Endothelial cell of umbilical vein (primary cell): Measurements from ENCODE around the gene COG4. TPM values are rescaled to one million over a fixed set of nuclear protein-coding genes. Genes with fewer than 3 reads are reported as not detected.

Source experiments
- BruUV-seq: library from RNA; stranded (reverse); fragments of 400-500 nt; replicated peaks from 2 replicates; lab custom pipeline; 2021; lab: Mats Ljungman, UMichigan
- CTCF ChIA-PET: fragments of 300-600, 350-600 bp; sonication (Branson Sonifier 250); formaldehyde crosslinking; loops from one replicate; lab custom pipeline; 2021; ENCODE audit warnings: antibody characterized with exemption, inconsistent platforms; lab: Charles Lee
- POLR2A ChIA-PET: fragments of 300-600, 350-600 bp; sonication (Branson Sonifier 250); formaldehyde crosslinking; loops from one replicate; lab custom pipeline; 2021; ENCODE audit warnings: antibody characterized with exemption, inconsistent platforms; lab: Charles Lee
- DNase-seq: peaks from one replicate; pipeline ENCODE4 v3.0.0-alpha.2; 2011; ENCODE audit warnings: low read depth, low spot score
- FAIRE-seq: peaks from 2 replicates; lab custom pipeline; 2011; peaks lifted over from hg19 to GRCh38; lab: Jason Lieb, UNC
- H2AFZ ChIP-seq: 2 replicates; pipeline ENCODE4 v1.6.0; 2012; ENCODE audit warnings: low read depth, low read length, control low read depth, inconsistent platforms
- H3K27ac ChIP-seq: 2 replicates; pipeline ENCODE4 v1.5.1; 2011; ENCODE audit warnings: low read depth, mild to moderate bottlenecking, control low read depth, low read length, moderate library complexity; ENCODE audit not compliant: insufficient read depth
- H3K27me3 ChIP-seq, 2 experiments: 2 replicates each; pipeline versions ENCODE4 v1.6.0 to v1.6.1; 2011; ENCODE audit warnings: low read length in 2 of 2, mixed read lengths in 1 of 2; ENCODE audit not compliant: control insufficient read depth in 2 of 2, insufficient read depth in 2 of 2
- H3K36me3 ChIP-seq, 2 experiments: 2 replicates in 1 of 2; 3 replicates in 1 of 2; pipeline ENCODE4 v1.5.1; 2011; ENCODE audit warnings: low read length in 2 of 2, mild to moderate bottlenecking in 1 of 2, moderate library complexity in 1 of 2; ENCODE audit not compliant: control insufficient read depth in 2 of 2, insufficient read depth in 2 of 2; ENCODE audit errors: extremely low read depth in 1 of 2
- H3K4me1 ChIP-seq: 3 replicates; pipeline ENCODE4 v1.5.1; 2011; ENCODE audit warnings: mild to moderate bottlenecking, low read length; ENCODE audit not compliant: control insufficient read depth, insufficient read depth; ENCODE audit errors: extremely low read depth
- H3K4me2 ChIP-seq: 2 replicates; pipeline ENCODE4 v1.6.1; 2011; ENCODE audit warnings: low read length, control low read depth, mixed read lengths; ENCODE audit not compliant: insufficient read depth
- H3K4me3 ChIP-seq, 3 experiments: fragments of 200-600 bp in 1 of 3; sonication (generic), shearing (Covaris generic) in 1 of 3; replicated peaks in 1 of 3; 2 replicates each; pipeline ENCODE4 v1.5.1; 2011 to 2016; ENCODE audit warnings: control low read depth in 3 of 3, low read length in 3 of 3, mild to moderate bottlenecking in 2 of 3, inconsistent platforms in 1 of 3, low read depth in 1 of 3, moderate library complexity in 1 of 3; ENCODE audit not compliant: insufficient read depth in 1 of 3
- H3K79me2 ChIP-seq: 2 replicates; pipeline ENCODE4 v1.6.0; 2012; ENCODE audit warnings: low read length, inconsistent platforms; ENCODE audit not compliant: control insufficient read depth, insufficient read depth
- H3K9ac ChIP-seq: replicated peaks from 2 replicates; pipeline ENCODE3; 2011; ENCODE audit warnings: low read length, control low read depth; ENCODE audit not compliant: insufficient read depth; ENCODE audit errors: extremely low read depth
- H3K9me1 ChIP-seq: replicated peaks from 3 replicates; pipeline ENCODE4 v1.6.0; 2011; ENCODE audit warnings: mild to moderate bottlenecking, low read length; ENCODE audit not compliant: control insufficient read depth, insufficient read depth; ENCODE audit errors: extremely low read depth
- H3K9me3 ChIP-seq: replicated peaks from 2 replicates; pipeline ENCODE4 v1.5.1; 2012; ENCODE audit warnings: low read length, inconsistent platforms; ENCODE audit not compliant: control insufficient read depth, insufficient read depth
- H4K20me1 ChIP-seq: replicated peaks from 2 replicates; pipeline ENCODE3; 2011; ENCODE audit warnings: mild to moderate bottlenecking, low read length; ENCODE audit not compliant: control insufficient read depth, insufficient read depth; ENCODE audit errors: extremely low read depth
- CTCF ChIP-seq, 2 donors: IDR thresholded peaks; 1 replicate in 1 of 2; 2 replicates in 1 of 2; pipeline ENCODE4 v1.5.1; 2011; ENCODE audit warnings: low read length in 2 of 2, mild to moderate bottlenecking in 2 of 2, moderate library complexity in 2 of 2, control low read depth in 1 of 2, inconsistent platforms in 1 of 2, low read depth in 1 of 2; ENCODE audit not compliant: insufficient read depth in 1 of 2; ENCODE audit errors: extremely low read depth in 1 of 2
- EZH2 ChIP-seq: IDR thresholded peaks from 2 replicates; pipeline ENCODE4 v1.6.1; 2012; ENCODE audit warnings: borderline replicate concordance, low read depth, mild to moderate bottlenecking, moderate library complexity, low read length, inconsistent platforms; ENCODE audit not compliant: severe bottlenecking
- FOS ChIP-seq: IDR thresholded peaks from 2 replicates; pipeline ENCODE4 v1.6.1; 2011; ENCODE audit warnings: mild to moderate bottlenecking, low read length, moderate library complexity, borderline replicate concordance; ENCODE audit not compliant: insufficient read depth
- GATA2 ChIP-seq: IDR thresholded peaks from 2 replicates; pipeline ENCODE4 v1.7.0; 2011; ENCODE audit warnings: low read depth, mild to moderate bottlenecking, moderate library complexity, mixed read lengths, low read length; ENCODE audit not compliant: insufficient read length, insufficient read depth
- JUN ChIP-seq: IDR thresholded peaks from 2 replicates; pipeline ENCODE4 v1.6.1; 2011; ENCODE audit warnings: borderline replicate concordance, low read depth; ENCODE audit not compliant: insufficient read length, insufficient read depth
- MAX ChIP-seq: IDR thresholded peaks from 2 replicates; pipeline ENCODE4 v1.6.1; 2011; ENCODE audit not compliant: insufficient read depth, insufficient read length
- MYC ChIP-seq: IDR thresholded peaks from one replicate; pipeline ENCODE4 v1.6.1; 2011; ENCODE audit warnings: mild to moderate bottlenecking, low read depth, low read length
- POLR2A ChIP-seq: IDR thresholded peaks from 2 replicates; pipeline ENCODE4 v1.6.1; 2012; ENCODE audit warnings: low read depth, mild to moderate bottlenecking, control low read depth, low read length
- POLR2AphosphoS5 ChIP-seq: IDR thresholded peaks from 2 replicates; pipeline ENCODE4 v1.6.1; 2012; ENCODE audit warnings: low read depth, mild to moderate bottlenecking, control low read depth, low read length, moderate library complexity; ENCODE audit not compliant: insufficient read depth
- dilution Hi-C: fragments of 300-500 bp; cut with MboI; formaldehyde crosslinking; loops from one replicate; pipeline ENCODE4 v1.15.0; 2019; ENCODE audit warnings: low sequenced_read_pairs; ENCODE audit not compliant: extremely low pct_ligation_motif_present
- intact Hi-C: fragments of 100-400 bp; cut with micrococcal nuclease; formaldehyde crosslinking; loops from one replicate; pipeline ENCODE4 v1.10.0; 2022
- polyA plus RNA-seq, 4 experiments: library from polyadenylated mRNA; depleted of rRNA in 3 of 4; stranded (reverse) in 3 of 4; unstranded in 1 of 4; fragments of >200 nt; gene quantifications; 2 replicates each; pipeline versions ENCODE4 v1.2.1 to v1.2.3, GENCODE V29; 2011 to 2012; ENCODE audit warnings: missing spikeins in 1 of 4
- total RNA-seq: library from RNA; stranded (reverse); gene quantifications from 2 replicates; pipeline ENCODE4 v1.2.3, GENCODE V29; 2021

The COG4 gene
- total and polyA plus RNA-seq, 2 donors (not counting 3 experiments of a cell fraction or from before 2014, with no cell fraction given), result 53.7 to 61.2 TPM

DNA sequence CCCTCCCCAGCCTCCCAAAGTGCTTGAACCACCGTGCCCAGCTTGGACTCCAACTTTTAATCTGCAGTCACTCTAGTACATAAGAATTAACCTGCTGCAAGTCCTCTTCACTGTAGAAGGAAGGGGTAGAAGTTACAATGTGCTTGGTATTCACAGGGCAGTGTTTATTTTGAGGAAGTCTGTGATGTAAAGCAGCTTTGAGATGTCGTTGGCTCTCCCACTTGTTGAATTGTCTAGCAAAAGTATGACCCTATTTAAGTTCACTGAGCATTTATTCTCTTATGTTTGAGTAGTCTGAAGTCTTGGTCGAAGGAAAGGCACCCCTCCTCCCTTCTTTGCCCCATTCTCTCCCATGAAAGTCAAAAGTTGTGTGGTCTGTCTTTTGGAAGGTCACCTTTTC, 28.4 kb upstream of the COG4 start:
- no peaks in the 10 kb centered on the region for H3K9me1 ChIP-seq
- H3K36me3 ChIP-seq, result peaks cover 47 to 53% of the 10 kb centered on the region in 2 experiments
- H3K4me3 ChIP-seq, result no peak overlapping the region
- no peak for TF ChIP-seq CTCF (IDR thresholded peaks at IDR 0.05; ENCODE audit: extremely low read depth in 1 of 2, insufficient read depth in 1 of 2, low read depth in 1 of 2, low read length in 2 of 2)
- no peak for TF ChIP-seq MAX
- no peak for TF ChIP-seq EZH2
- TF ChIP-seq FOS, result no peak
- no peak for TF ChIP-seq POLR2A
- no peak overlapping the region for H2AFZ ChIP-seq
- ChIA-PET POLR2A (no interaction called here), CTCF (interaction anchor here (1.2 to 2.6 kb wide), 6 partner anchors 10 to 102 kb away, joined by 4 to 25 read pairs (median 5); no protein-coding TSS in a partner anchor)
- no peak overlapping the region for H3K27ac ChIP-seq
- intact Hi-C loops (no loop called here), dilution Hi-C loops (no loop called here)
- no peaks in the 10 kb centered on the region for H3K9me3 ChIP-seq
- H4K20me1 ChIP-seq, result no peaks in the 10 kb centered on the region
- peaks cover 18% of the 10 kb centered on the region for H3K4me1 ChIP-seq
- H3K9ac ChIP-seq, result no peak overlapping the region
- H3K4me2 ChIP-seq, result no peak overlapping the region
- FAIRE-seq (no peak), DNase-seq (no peak)
- H3K27me3 ChIP-seq, result no peaks in the 10 kb centered on the region
- peaks cover 73% of the 10 kb centered on the region for H3K79me2 ChIP-seq
- BruUV-seq, result no TSS peak

- no peaks in the 10 kb centered on the region for H3K9me1 ChIP-seq
- peaks cover 40 to 47% of the 10 kb centered on the region in 2 experiments for H3K36me3 ChIP-seq
- ChIA-PET POLR2A (no interaction called here), CTCF (interaction anchor here (1.4 to 2.0 kb wide), 2 partner anchors 9 to 12 kb away, joined by 4 to 5 read pairs; no protein-coding TSS in a partner anchor)
- peaks cover 18% of the 10 kb centered on the region for H3K4me1 ChIP-seq
- H3K4me3 ChIP-seq, result no peak overlapping the region
- FAIRE-seq, result no peak
- no peak for DNase-seq
- intact Hi-C loops, result no loop called here
- H3K27ac ChIP-seq, result no peak overlapping the region
- TF ChIP-seq MYC (no peak), JUN (no peak), POLR2AphosphoS5 (no peak), POLR2A (no peak), GATA2 (no peak), MAX (no peak)
- H4K20me1 ChIP-seq, result no peaks in the 10 kb centered on the region
- no peak overlapping the region for H2AFZ ChIP-seq
- H3K9ac ChIP-seq, result no peak overlapping the region
- H3K27me3 ChIP-seq, result no peaks in the 10 kb centered on the region
- peaks cover 75% of the 10 kb centered on the region for H3K79me2 ChIP-seq
- H3K9me3 ChIP-seq, result no peaks in the 10 kb centered on the region
- no peak overlapping the region for H3K4me2 ChIP-seq
- no TSS peak for BruUV-seq
- dilution Hi-C loops, result no loop called here
Measured at GRCh38 chr16:70550082-70550481, 26.7 kb upstream of the COG4 start.
